Uterus (tissue), 2 donors: ENCODE data around the gene ICE1.

Experiments used
- POLR2A ChIP-seq, 2 donors: fragments of 450-650 bp; IDR thresholded peaks; one replicate each; pipeline ENCODE4 v1.6.1; 2016; ENCODE audit warnings: antibody characterized with exemption in 2 of 2, mild to moderate bottlenecking in 1 of 2, moderate library complexity in 1 of 2
- TF ChIP-seq, protein P1 (sequence below), 4 experiments: fragments of 200-600 bp in 2 of 4; fragments of 450-650 bp in 2 of 4; sonication (generic) in 2 of 4; IDR thresholded peaks; one replicate each; pipeline ENCODE4 v1.5.1; 2016 to 2019; ENCODE audit warnings: antibody characterized with exemption in 4 of 4, mild to moderate bottlenecking in 2 of 4, moderate library complexity in 1 of 4

DNA sequence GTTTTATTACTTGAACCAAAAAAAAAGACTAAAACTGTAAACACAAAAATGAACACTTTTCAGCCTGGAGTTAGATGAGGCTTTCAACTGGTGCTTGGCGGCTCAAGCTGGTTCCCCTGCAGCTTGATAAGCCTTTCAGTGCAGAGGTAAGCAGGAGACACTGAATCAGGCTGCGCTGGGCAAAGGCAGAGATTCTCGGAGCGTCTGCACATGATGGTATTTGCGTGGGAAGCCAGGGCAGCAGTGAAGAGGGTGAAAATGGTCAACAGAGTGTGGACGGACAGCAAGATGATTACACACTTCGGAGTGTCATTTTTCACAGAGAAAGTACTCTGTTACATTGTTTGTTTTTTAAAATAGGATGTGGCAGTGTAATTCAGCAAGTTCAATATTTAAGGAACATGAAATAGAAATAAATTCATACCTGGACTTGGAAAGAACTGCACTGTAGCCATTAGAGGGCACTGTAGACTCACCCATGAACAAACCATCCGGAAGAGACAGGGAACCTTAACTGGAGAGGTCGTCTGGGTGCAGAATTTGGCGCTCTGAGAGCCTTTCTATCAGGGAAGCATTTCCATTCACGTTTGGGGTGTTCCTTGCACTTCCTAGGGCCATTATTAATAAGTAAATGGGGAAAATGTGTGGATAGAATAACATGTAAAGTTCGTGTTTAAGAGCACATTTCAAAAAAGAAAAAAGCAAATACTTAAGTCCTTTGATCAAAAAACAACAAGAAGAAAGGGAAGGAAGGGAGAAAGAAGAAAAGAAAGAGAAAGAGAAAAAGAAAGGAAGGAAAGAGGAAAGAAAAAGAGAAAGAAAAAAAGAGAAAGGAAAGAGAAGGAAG lies 69.8 kb downstream of the ICE1 start:
- TF ChIP-seq, protein P1, sequence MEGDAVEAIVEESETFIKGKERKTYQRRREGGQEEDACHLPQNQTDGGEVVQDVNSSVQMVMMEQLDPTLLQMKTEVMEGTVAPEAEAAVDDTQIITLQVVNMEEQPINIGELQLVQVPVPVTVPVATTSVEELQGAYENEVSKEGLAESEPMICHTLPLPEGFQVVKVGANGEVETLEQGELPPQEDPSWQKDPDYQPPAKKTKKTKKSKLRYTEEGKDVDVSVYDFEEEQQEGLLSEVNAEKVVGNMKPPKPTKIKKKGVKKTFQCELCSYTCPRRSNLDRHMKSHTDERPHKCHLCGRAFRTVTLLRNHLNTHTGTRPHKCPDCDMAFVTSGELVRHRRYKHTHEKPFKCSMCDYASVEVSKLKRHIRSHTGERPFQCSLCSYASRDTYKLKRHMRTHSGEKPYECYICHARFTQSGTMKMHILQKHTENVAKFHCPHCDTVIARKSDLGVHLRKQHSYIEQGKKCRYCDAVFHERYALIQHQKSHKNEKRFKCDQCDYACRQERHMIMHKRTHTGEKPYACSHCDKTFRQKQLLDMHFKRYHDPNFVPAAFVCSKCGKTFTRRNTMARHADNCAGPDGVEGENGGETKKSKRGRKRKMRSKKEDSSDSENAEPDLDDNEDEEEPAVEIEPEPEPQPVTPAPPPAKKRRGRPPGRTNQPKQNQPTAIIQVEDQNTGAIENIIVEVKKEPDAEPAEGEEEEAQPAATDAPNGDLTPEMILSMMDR (IDR thresholded peaks at IDR 0.05): peak; percentile 57 to 68 (median 60)
- TF ChIP-seq POLR2A (IDR thresholded peaks at IDR 0.05): no peak
